Measurements from ENCODE around the gene IPO13.
A peak's percentile ranks its signal among the peaks of the same experiment; 100 is the strongest.

GRCh38 chr1:43930168-43930948 is 16.4 kb upstream of the IPO13 start:
- TF ChIP-seq EZH2 (IDR thresholded peaks at IDR 0.05; ENCODE audit: borderline replicate concordance, low read length) (no peak), CTCF (conservative IDR thresholded peaks at IDR 0.05 in 1 of 2, IDR thresholded peaks at IDR 0.05 in 1 of 2; ENCODE audit: extremely low read depth in 1 of 2, insufficient read depth in 1 of 2, low read depth in 1 of 2, low read length in 2 of 2) (peak; percentile 51 to 61)
